PC-9 (cell line): ENCODE data around the gene TIMP3. TPM values are rescaled to one million over a fixed set of nuclear protein-coding genes. Genes with fewer than 3 reads are reported as not detected.

Source experiments
- BruUV-seq: library from RNA; stranded (reverse); fragments of 400-500 nt; replicated peaks from 2 replicates; lab custom pipeline; 2021; lab: Mats Ljungman, UMichigan
- CTCF ChIA-PET: fragments of 300-600 bp; sonication (Branson Sonifier 250); formaldehyde crosslinking; loops from one replicate; lab custom pipeline; 2022; ENCODE audit warnings: antibody characterized with exemption; lab: Charles Lee
- POLR2A ChIA-PET: fragments of 300-600 bp; sonication (Branson Sonifier 250); formaldehyde crosslinking; loops from one replicate; lab custom pipeline; 2022; ENCODE audit warnings: antibody characterized with exemption; ENCODE audit not compliant: unreplicated experiment; lab: Charles Lee
- DNase-seq, 2 experiments: peaks; one replicate each; pipeline versions ENCODE4 v3.0.0 to v3.0.0-alpha.2; 2015 to 2022; ENCODE audit warnings: mixed read lengths in 1 of 2
- H2AFZ ChIP-seq: fragments of 200-600 bp; sonication (generic); 2 replicates; pipeline ENCODE4 v1.8.1; 2017; ENCODE audit warnings: antibody characterized with exemption
- H3F3A ChIP-seq: fragments of 200-600 bp; sonication (generic); 2 replicates; pipeline ENCODE4 v1.8.1; 2017; ENCODE audit warnings: antibody characterized with exemption, mild to moderate bottlenecking, low read depth; ENCODE audit not compliant: insufficient read depth
- H3K27ac ChIP-seq: fragments of 200-600 bp; sonication (generic); 2 replicates; pipeline ENCODE4 v1.6.1; 2016; ENCODE audit warnings: mixed run types
- H3K27me3 ChIP-seq: fragments of 200-600 bp; sonication (generic); 2 replicates; pipeline ENCODE4 v1.6.1; 2016; ENCODE audit warnings: low read depth, mixed run types; ENCODE audit not compliant: insufficient read depth
- H3K36me3 ChIP-seq: fragments of 200-600 bp; sonication (generic); 2 replicates; pipeline ENCODE4 v1.6.1; 2016; ENCODE audit warnings: low read depth, mixed run types
- H3K4me1 ChIP-seq: fragments of 200-600 bp; sonication (generic); replicated peaks from 2 replicates; pipeline ENCODE4 v1.6.1; 2016; ENCODE audit warnings: mixed run types; ENCODE audit not compliant: insufficient read depth
- H3K4me2 ChIP-seq: fragments of 200-600 bp; sonication (generic); 2 replicates; pipeline ENCODE4 v1.6.1; 2017; ENCODE audit warnings: mixed run types
- H3K4me3 ChIP-seq: fragments of 200-600 bp; sonication (generic); 2 replicates; pipeline ENCODE4 v1.6.1; 2016; ENCODE audit warnings: mixed run types
- H3K79me2 ChIP-seq: fragments of 200-600 bp; sonication (generic); 2 replicates; pipeline ENCODE4 v1.6.1; 2017; ENCODE audit warnings: low read depth, mixed run types
- H3K9me2 ChIP-seq: fragments of 200-600 bp; sonication (generic); 2 replicates; pipeline ENCODE4 v1.8.1; 2017; ENCODE audit warnings: mild to moderate bottlenecking; ENCODE audit not compliant: insufficient read depth
- H3K9me3 ChIP-seq: fragments of 200-600 bp; sonication (generic); 2 replicates; pipeline ENCODE4 v1.8.1; 2016; ENCODE audit warnings: low read depth; ENCODE audit not compliant: insufficient read depth
- H4K20me1 ChIP-seq: fragments of 200-600 bp; sonication (generic); 2 replicates; pipeline ENCODE4 v1.8.1; 2017; ENCODE audit not compliant: insufficient read depth
- EZH2 ChIP-seq: fragments of 200-600 bp; sonication (generic); IDR thresholded peaks from 2 replicates; pipeline ENCODE4 v1.8.0; 2017; ENCODE audit warnings: antibody characterized with exemption, low read depth
- intact Hi-C: fragments of 100-400 bp; cut with micrococcal nuclease; formaldehyde crosslinking; loops from one replicate; pipeline ENCODE4 v1.10.0; 2022; ENCODE audit not compliant: unreplicated experiment
- total RNA-seq: library from RNA; stranded (reverse); gene quantifications from 2 replicates; pipeline ENCODE4 v1.2.3, GENCODE V29; 2021
- TF ChIP-seq, protein P1 (sequence below): fragments of 200-600 bp; sonication (generic); conservative IDR thresholded peaks from 2 replicates; pipeline ENCODE4 v1.6.1; 2017; ENCODE audit warnings: mixed run types, antibody characterized with exemption, mild to moderate bottlenecking, moderate library complexity

The TIMP3 gene
- total RNA-seq, 1 experiment from 2014 or later = 79.8 TPM

DNA sequence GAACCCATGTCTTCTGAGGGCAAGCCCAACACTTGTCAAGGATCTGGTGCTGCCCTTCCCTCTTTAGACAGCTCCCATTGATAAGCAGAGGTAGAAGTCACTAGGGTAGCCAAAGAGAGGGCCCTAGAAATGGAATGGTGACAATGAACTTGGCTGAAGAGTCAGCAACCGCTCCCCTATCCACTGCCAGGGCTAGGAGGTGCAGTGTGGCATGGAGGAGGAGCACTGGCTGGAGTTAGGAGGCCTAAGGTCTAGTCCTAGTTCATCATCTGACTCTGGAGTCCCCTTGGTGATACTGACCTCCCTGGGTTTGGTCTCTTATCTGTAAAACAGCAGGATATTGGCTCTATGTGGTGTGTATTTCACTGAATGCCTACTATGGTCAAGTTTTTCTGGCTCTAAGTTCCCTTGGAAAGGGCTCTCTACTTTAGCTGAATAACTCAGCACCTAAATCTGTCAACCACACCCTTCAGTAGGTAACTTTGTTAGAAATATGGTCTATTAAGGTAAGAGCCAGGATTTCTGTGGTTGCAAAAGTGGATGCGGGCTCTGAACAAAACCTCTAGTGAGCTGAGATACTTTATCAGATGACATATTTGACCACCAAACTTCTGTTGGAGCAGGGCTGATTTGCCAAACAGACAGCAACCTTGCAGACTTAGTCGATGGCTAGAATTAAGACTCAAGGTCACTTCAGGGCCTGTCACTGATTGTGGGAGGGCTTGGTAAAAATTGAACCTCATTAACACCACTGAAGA lies 10.5 kb downstream of the TIMP3 start:
- Histone ChIP-seq H3K9me2 (no peaks in the 10 kb centered on the region), H3F3A (peaks cover 72% of the 10 kb centered on the region), H3K79me2 (peaks cover 98% of the 10 kb centered on the region), H3K4me2 (peak overlapping the region; percentile 2), H3K9me3 (no peaks in the 10 kb centered on the region), H4K20me1 (peaks cover 92% of the 10 kb centered on the region), H3K4me3 (no peak overlapping the region), H3K27ac (peak overlapping the region; percentile 88), H2AFZ (no peak overlapping the region), H3K4me1 (peaks cover 67% of the 10 kb centered on the region), H3K36me3 (peaks cover 75% of the 10 kb centered on the region), H3K27me3 (no peaks in the 10 kb centered on the region)
- intact Hi-C loops = no loop called here
- ChIA-PET CTCF (interaction anchor here (0.6 kb wide), 1 partner anchor 842 kb away, joined by 3 read pairs; no protein-coding TSS in a partner anchor), POLR2A (no interaction called here)
- BruUV-seq = no TSS peak
- no peak for DNase-seq
- TF ChIP-seq, protein P1, sequence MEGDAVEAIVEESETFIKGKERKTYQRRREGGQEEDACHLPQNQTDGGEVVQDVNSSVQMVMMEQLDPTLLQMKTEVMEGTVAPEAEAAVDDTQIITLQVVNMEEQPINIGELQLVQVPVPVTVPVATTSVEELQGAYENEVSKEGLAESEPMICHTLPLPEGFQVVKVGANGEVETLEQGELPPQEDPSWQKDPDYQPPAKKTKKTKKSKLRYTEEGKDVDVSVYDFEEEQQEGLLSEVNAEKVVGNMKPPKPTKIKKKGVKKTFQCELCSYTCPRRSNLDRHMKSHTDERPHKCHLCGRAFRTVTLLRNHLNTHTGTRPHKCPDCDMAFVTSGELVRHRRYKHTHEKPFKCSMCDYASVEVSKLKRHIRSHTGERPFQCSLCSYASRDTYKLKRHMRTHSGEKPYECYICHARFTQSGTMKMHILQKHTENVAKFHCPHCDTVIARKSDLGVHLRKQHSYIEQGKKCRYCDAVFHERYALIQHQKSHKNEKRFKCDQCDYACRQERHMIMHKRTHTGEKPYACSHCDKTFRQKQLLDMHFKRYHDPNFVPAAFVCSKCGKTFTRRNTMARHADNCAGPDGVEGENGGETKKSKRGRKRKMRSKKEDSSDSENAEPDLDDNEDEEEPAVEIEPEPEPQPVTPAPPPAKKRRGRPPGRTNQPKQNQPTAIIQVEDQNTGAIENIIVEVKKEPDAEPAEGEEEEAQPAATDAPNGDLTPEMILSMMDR = no peak
- no peak for TF ChIP-seq EZH2

DNA sequence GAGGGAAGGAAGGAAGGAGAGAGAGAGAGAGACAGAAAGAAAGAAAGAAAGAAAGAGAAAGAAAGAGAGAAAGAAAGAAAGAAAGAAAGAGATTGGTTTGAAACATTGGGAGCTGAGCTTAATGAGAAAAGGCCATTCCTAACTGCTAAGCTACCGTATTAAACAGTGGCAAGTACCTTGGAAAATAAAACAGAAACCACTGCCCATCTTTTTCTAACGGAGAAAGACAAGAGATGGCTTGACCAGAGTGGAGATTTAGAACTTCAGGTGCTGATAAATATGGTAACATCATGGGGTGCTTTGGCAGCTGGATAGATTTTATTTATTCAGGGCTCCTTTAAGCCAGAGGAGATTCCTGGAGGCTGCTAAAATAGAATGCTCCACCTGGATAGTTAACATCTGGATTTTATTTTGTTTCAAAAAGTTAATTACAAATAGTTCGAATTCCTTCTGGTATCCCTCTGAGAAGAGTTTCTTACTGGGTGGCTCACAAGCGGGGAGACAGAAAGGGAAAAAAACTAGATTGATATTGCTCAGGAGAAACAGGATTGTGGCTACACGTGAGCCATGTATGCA lies 12.9 kb downstream of the TIMP3 start:
- H3K4me3 ChIP-seq = no peak overlapping the region
- peaks cover 56% of the 10 kb centered on the region for H3K4me1 ChIP-seq
- no peaks in the 10 kb centered on the region for H3K9me3 ChIP-seq
- no peaks in the 10 kb centered on the region for H3K27me3 ChIP-seq
- CTCF ChIA-PET = no interaction called here
- no TSS peak for BruUV-seq
- DNase-seq = no peak
- peaks cover 98% of the 10 kb centered on the region for H4K20me1 ChIP-seq
- no peaks in the 10 kb centered on the region for H3K9me2 ChIP-seq
- H3K27ac ChIP-seq = peak overlapping the region; percentile 32; the same call in 1 of the 2 replicates
- POLR2A ChIA-PET = interaction anchor here (0.7 kb wide), 1 partner anchor 13 kb away, joined by 6 read pairs; no protein-coding TSS in a partner anchor
- peaks cover 100% of the 10 kb centered on the region for H3K79me2 ChIP-seq
- no peak for TF ChIP-seq EZH2
- TF ChIP-seq, protein P1 = no peak
- intact Hi-C loops = no loop called here
- H3K36me3 ChIP-seq = peaks cover 81% of the 10 kb centered on the region
- H3K4me2 ChIP-seq = no peak overlapping the region
- peaks cover 79% of the 10 kb centered on the region for H3F3A ChIP-seq
- no peak overlapping the region for H2AFZ ChIP-seq

DNA sequence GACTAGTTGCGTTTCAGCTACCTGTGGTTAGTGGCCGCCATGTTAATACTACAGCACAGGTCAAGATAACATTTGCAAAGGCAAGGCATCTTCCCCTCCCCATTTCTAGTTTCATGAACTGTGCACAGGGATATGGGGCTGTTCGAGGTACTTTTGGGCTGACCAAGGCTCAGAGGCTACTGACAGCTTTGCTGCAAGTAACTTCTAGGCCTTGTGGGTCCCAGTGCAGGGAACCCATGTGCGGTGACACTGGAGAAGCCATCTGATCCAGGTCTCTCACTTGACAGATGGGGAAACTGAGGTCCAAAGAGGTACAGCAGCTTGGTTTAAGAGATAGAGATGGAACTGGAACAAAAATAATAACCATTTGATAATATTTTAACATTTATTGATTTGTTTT lies 13.6 kb downstream of the TIMP3 start:
- Histone ChIP-seq H3K79me2 (peaks cover 100% of the 10 kb centered on the region), H4K20me1 (peaks cover 98% of the 10 kb centered on the region), H3K9me3 (no peaks in the 10 kb centered on the region), H3K36me3 (peaks cover 86% of the 10 kb centered on the region), H3K4me2 (no peak overlapping the region), H2AFZ (no peak overlapping the region), H3K27me3 (no peaks in the 10 kb centered on the region), H3F3A (peaks cover 79% of the 10 kb centered on the region), H3K27ac (no peak overlapping the region), H3K4me3 (no peak overlapping the region), H3K4me1 (peaks cover 49% of the 10 kb centered on the region), H3K9me2 (no peaks in the 10 kb centered on the region)
- ChIA-PET POLR2A (no interaction called here), CTCF (no interaction called here)
- intact Hi-C loops = no loop called here
- TF ChIP-seq, protein P1 = no peak
- no peak for TF ChIP-seq EZH2
- DNase-seq = no peak
- no TSS peak for BruUV-seq
